Effector memory CD4-positive, alpha-beta T cell (primary cell): ENCODE data around the gene FOXP1.
"Not testable (repeated sequence)": the region's sequence is repeated elsewhere in the genome, so short reads cannot be mapped to it uniquely, and the experiment has no call there.

Source experiments
- DNase-seq, 3 donors: peaks; one replicate each; pipeline ENCODE4 v3.0.0-alpha.2; 2020
- H3K27ac ChIP-seq: 2 replicates; pipeline ENCODE4 v1.7.0; 2013; ENCODE audit warnings: mild to moderate bottlenecking, low read length, moderate library complexity; ENCODE audit not compliant: insufficient read depth, poor library complexity, severe bottlenecking
- H3K27me3 ChIP-seq: replicated peaks from 2 replicates; pipeline ENCODE4 v1.7.0; 2013; ENCODE audit warnings: mild to moderate bottlenecking, low read length; ENCODE audit not compliant: insufficient read depth, control insufficient read depth, poor library complexity, severe bottlenecking
- H3K36me3 ChIP-seq: 2 replicates; pipeline ENCODE4 v1.7.0; 2013; ENCODE audit warnings: mild to moderate bottlenecking, low read length, moderate library complexity; ENCODE audit not compliant: control insufficient read depth, insufficient read depth
- H3K4me1 ChIP-seq: 2 replicates; pipeline ENCODE4 v1.7.0; 2013; ENCODE audit warnings: low read length, mild to moderate bottlenecking; ENCODE audit not compliant: control insufficient read depth, insufficient read depth, poor library complexity, severe bottlenecking
- H3K4me3 ChIP-seq: 2 replicates; pipeline ENCODE4 v1.7.0; 2013; ENCODE audit warnings: low read length, low read depth, mild to moderate bottlenecking; ENCODE audit not compliant: insufficient read depth, poor library complexity, severe bottlenecking
- H3K9me3 ChIP-seq: 2 replicates; pipeline ENCODE4 v1.7.0; 2013; ENCODE audit warnings: mild to moderate bottlenecking, low read length, moderate library complexity; ENCODE audit not compliant: control insufficient read depth

The FOXP1 gene

GRCh38 chr3:71022551-71023335 is 560.8 kb downstream of the FOXP1 start:
- Histone ChIP-seq H3K36me3 (peaks cover 6% of the 10 kb centered on the region), H3K27ac (peak overlapping the region; percentile 3), H3K4me1 (peaks cover 10% of the 10 kb centered on the region), H3K27me3 (no peaks in the 10 kb centered on the region), H3K4me3 (no peak overlapping the region), H3K9me3 (no peaks in the 10 kb centered on the region)
- DNase-seq, result no peak

- no peak overlapping the region for H3K27ac ChIP-seq
- no peaks in the 10 kb centered on the region for H3K9me3 ChIP-seq
- H3K4me3 ChIP-seq, result no peak overlapping the region
- H3K27me3 ChIP-seq, result no peaks in the 10 kb centered on the region
- H3K36me3 ChIP-seq, result peaks cover 15% of the 10 kb centered on the region
- peaks cover 5% of the 10 kb centered on the region for H3K4me1 ChIP-seq
- DNase-seq, result no peak
Observed at GRCh38 chr3:71018799-71019198, 564.7 kb downstream of the FOXP1 start.

- Histone ChIP-seq H3K4me1 (peaks cover 18% of the 10 kb centered on the region), H3K9me3 (no peaks in the 10 kb centered on the region), H3K4me3 (no peak overlapping the region), H3K27ac (no peak overlapping the region), H3K27me3 (no peaks in the 10 kb centered on the region), H3K36me3 (peaks cover 8% of the 10 kb centered on the region)
- no peak for DNase-seq
Observed at GRCh38 chr3:71016178-71016845, 567.2 kb downstream of the FOXP1 start.

GRCh38 chr3:71014616-71015015 is 568.9 kb downstream of the FOXP1 start:
- not testable (repeated sequence) for H3K36me3 ChIP-seq, H3K27me3 ChIP-seq, DNase-seq, H3K4me3 ChIP-seq, H3K27ac ChIP-seq, H3K9me3 ChIP-seq
- H3K4me1 ChIP-seq, result peaks cover 32% of the 10 kb centered on the region

GRCh38 chr3:71012971-71013370 is 570.6 kb downstream of the FOXP1 start:
- Histone ChIP-seq H3K4me3 (no peak overlapping the region), H3K27ac (peak overlapping the region; percentile 71), H3K36me3 (peaks cover 8% of the 10 kb centered on the region), H3K27me3 (no peaks in the 10 kb centered on the region), H3K9me3 (no peaks in the 10 kb centered on the region), H3K4me1 (peaks cover 34% of the 10 kb centered on the region)
- no peak for DNase-seq

- no peak for DNase-seq
- H3K36me3 ChIP-seq, result peaks cover 8% of the 10 kb centered on the region
- peaks cover 34% of the 10 kb centered on the region for H3K4me1 ChIP-seq
- no peaks in the 10 kb centered on the region for H3K9me3 ChIP-seq
- H3K27me3 ChIP-seq, result no peaks in the 10 kb centered on the region
- peak overlapping the region; percentile 4 for H3K4me3 ChIP-seq
- H3K27ac ChIP-seq, result peak overlapping the region; percentile 71
Observed at GRCh38 chr3:71011565-71012287, 571.8 kb downstream of the FOXP1 start.

GRCh38 chr3:71010726-71011455 is 572.6 kb downstream of the FOXP1 start:
- peaks cover 8% of the 10 kb centered on the region for H3K36me3 ChIP-seq
- DNase-seq, result peak in 2 of 3 donors; percentile 21 to 44
- H3K4me1 ChIP-seq, result peaks cover 34% of the 10 kb centered on the region
- no peaks in the 10 kb centered on the region for H3K27me3 ChIP-seq
- no peaks in the 10 kb centered on the region for H3K9me3 ChIP-seq
- H3K27ac ChIP-seq, result peak overlapping the region; percentile 71
- H3K4me3 ChIP-seq, result peak overlapping the region; percentile 4

- Histone ChIP-seq H3K9me3 (no peaks in the 10 kb centered on the region), H3K4me3 (no peak overlapping the region), H3K27me3 (no peaks in the 10 kb centered on the region), H3K27ac (peak overlapping the region; percentile 71), H3K4me1 (peaks cover 34% of the 10 kb centered on the region), H3K36me3 (peaks cover 3% of the 10 kb centered on the region)
- no peak for DNase-seq
Observed at GRCh38 chr3:71008350-71008935, 575.1 kb downstream of the FOXP1 start.
